MCF 10A (cell line): Measurements from ENCODE around the gene MYADML2. TPM values are rescaled to one million over a fixed set of nuclear protein-coding genes. Genes with fewer than 3 reads are reported as not detected.
A peak's percentile ranks its signal among the peaks of the same experiment; 100 is the strongest.

Source experiments
- BruUV-seq: library from RNA; stranded (reverse); fragments of 400-500 nt; replicated peaks from 2 replicates; lab custom pipeline; 2021; lab: Mats Ljungman, UMichigan
- CTCF ChIA-PET: fragments of 300-600 bp; sonication (Branson Sonifier 250); formaldehyde crosslinking; extraction: SDS; loops from one replicate; lab custom pipeline; 2021; ENCODE audit warnings: antibody characterized with exemption, inconsistent platforms; lab: Yijun Ruan, JAX
- POLR2A ChIA-PET: fragments of 300-600, 350-650 bp; sonication (Branson Sonifier 250); formaldehyde crosslinking; extraction: SDS; loops from one replicate; lab custom pipeline; 2020; ENCODE audit warnings: antibody characterized with exemption, inconsistent platforms; lab: Yijun Ruan, JAX
- DNase-seq: peaks from one replicate; pipeline ENCODE4 v3.0.0-alpha.2; 2018; ENCODE audit not compliant: unreplicated experiment
- H3K27ac Mint-ChIP-seq: one replicate; pipeline ENCODE4 v1.8.0; 2022; ENCODE audit warnings: mild to moderate bottlenecking, low read depth, mixed read lengths; ENCODE audit not compliant: unreplicated experiment
- H3K27me3 Mint-ChIP-seq: one replicate; pipeline ENCODE4 v1.8.0; 2022; ENCODE audit warnings: mixed read lengths; ENCODE audit not compliant: insufficient read depth, unreplicated experiment
- H3K36me3 Mint-ChIP-seq: one replicate; pipeline ENCODE4 v1.8.0; 2022; ENCODE audit warnings: mild to moderate bottlenecking, moderate library complexity, mixed read lengths; ENCODE audit not compliant: insufficient read depth, unreplicated experiment
- H3K4me1 Mint-ChIP-seq: one replicate; pipeline ENCODE4 v1.8.0; 2022; ENCODE audit warnings: mixed read lengths; ENCODE audit not compliant: insufficient read depth, unreplicated experiment
- H3K4me3 Mint-ChIP-seq: one replicate; pipeline ENCODE4 v1.8.0; 2022; ENCODE audit warnings: mild to moderate bottlenecking, moderate library complexity, mixed read lengths; ENCODE audit not compliant: unreplicated experiment
- H3K9me3 Mint-ChIP-seq: one replicate; pipeline ENCODE4 v1.8.0; 2022; ENCODE audit warnings: mixed read lengths; ENCODE audit not compliant: unreplicated experiment
- intact Hi-C: fragments of 100-400 bp; cut with micrococcal nuclease; formaldehyde crosslinking; loops from 2 replicates; pipeline ENCODE4 v1.14.1; 2022
- total RNA-seq: library from RNA; stranded (reverse); gene quantifications from 2 replicates; pipeline ENCODE4 v1.2.3, GENCODE V29; 2022
- TF ChIP-seq, protein P1 (sequence below): fragments of 200-600 bp; IDR thresholded peaks from one replicate; pipeline ENCODE4 v1.8.0; 2022; ENCODE audit warnings: antibody characterized with exemption, mild to moderate bottlenecking; ENCODE audit not compliant: unreplicated experiment

The MYADML2 gene
- total RNA-seq, 1 experiment from 2014 or later, result not detected

DNA sequence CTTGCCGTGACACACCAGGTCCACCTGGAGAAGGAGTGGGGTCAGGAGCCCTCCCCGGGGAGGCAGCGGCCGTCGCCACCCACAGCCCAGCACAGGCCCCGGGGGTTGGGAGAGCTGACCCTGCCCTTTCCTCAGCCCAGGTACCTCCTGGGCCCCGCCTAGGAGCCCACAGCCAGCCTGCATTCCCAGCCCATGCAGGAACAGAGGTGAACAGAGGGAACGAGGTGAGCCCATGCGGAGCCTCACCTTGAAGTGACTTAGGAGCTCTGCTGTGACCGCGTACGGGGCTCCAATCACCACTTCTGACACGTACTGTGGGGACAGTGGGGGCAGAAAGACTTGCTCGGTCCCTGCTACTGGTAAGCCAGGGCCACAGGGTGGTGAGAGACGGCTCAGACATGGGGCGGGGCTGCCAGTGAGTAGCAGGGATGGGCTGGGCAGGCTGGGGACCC, 41.6 kb downstream of the MYADML2 start:
- CTCF ChIA-PET, result no interaction called here
- H3K27me3 Mint-ChIP-seq, result no peaks in the 10 kb centered on the region
- BruUV-seq, result no TSS peak

DNA sequence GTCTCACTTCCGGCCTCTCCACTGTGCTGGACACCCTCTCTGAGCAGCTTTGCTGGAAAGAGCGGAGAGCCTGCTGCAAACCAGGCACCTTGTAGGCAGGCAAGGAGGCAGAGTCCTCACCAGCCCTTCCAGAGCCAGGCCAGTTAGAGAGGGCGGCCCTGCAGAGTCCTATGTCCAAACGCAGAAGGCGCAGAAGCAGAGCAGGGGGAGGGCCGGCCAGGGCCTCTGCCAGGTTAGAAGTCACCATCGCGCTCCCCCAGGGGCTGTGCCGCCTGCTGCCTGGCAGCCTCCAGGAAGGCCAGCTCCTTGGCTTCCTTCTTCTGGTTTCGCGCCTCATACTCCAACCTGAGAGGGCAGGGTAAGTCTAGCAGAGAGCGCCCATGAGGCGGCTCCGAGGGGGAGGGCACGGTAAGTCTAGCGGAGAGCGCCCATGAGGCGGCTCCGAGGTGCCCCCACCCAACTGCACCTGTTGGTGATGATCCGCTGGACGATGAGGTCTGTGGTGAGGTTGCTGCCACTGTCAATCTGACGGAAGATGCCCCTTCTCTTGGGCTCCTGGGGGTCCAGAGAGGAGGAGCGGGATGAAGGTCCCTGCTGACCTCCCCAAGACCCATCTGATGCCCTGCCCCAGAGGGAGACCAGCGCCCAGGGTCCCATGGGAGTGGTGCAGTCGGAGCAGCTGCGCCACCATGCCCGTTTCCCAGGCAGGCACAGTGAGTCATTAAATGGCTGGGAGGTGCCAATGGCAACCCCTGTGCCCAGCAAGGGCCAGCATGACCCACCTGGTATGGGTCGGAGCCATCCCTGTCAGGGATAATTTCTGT, 42.2 kb downstream of the MYADML2 start:
- Mint-ChIP-seq H3K27me3 (no peaks in the 10 kb centered on the region), H3K36me3 (peaks cover 28% of the 10 kb centered on the region), H3K4me1 (peaks cover 7% of the 10 kb centered on the region), H3K27ac (no peak overlapping the region), H3K4me3 (no peak overlapping the region), H3K9me3 (no peaks in the 10 kb centered on the region)
- POLR2A ChIA-PET, result no interaction called here
- no peak for DNase-seq
- TF ChIP-seq, protein P1, sequence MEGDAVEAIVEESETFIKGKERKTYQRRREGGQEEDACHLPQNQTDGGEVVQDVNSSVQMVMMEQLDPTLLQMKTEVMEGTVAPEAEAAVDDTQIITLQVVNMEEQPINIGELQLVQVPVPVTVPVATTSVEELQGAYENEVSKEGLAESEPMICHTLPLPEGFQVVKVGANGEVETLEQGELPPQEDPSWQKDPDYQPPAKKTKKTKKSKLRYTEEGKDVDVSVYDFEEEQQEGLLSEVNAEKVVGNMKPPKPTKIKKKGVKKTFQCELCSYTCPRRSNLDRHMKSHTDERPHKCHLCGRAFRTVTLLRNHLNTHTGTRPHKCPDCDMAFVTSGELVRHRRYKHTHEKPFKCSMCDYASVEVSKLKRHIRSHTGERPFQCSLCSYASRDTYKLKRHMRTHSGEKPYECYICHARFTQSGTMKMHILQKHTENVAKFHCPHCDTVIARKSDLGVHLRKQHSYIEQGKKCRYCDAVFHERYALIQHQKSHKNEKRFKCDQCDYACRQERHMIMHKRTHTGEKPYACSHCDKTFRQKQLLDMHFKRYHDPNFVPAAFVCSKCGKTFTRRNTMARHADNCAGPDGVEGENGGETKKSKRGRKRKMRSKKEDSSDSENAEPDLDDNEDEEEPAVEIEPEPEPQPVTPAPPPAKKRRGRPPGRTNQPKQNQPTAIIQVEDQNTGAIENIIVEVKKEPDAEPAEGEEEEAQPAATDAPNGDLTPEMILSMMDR, result no peak
- intact Hi-C loops, result no loop called here
- no TSS peak for BruUV-seq
- CTCF ChIA-PET, result no interaction called here

More for the DNA sequence above, 41.6 kb downstream of the MYADML2 start:
- Mint-ChIP-seq H3K9me3 (no peaks in the 10 kb centered on the region), H3K4me1 (peaks cover 7% of the 10 kb centered on the region), H3K4me3 (no peak overlapping the region), H3K36me3 (peaks cover 22% of the 10 kb centered on the region), H3K27ac (no peak overlapping the region)
- intact Hi-C loops, result no loop called here
- DNase-seq, result no peak
- TF ChIP-seq, protein P1, result no peak
- POLR2A ChIA-PET, result interaction anchor here (0.6 to 1.2 kb wide), 3 partner anchors 8 to 13 kb away, joined by 3 to 6 read pairs (median 6); no protein-coding TSS in a partner anchor

DNA sequence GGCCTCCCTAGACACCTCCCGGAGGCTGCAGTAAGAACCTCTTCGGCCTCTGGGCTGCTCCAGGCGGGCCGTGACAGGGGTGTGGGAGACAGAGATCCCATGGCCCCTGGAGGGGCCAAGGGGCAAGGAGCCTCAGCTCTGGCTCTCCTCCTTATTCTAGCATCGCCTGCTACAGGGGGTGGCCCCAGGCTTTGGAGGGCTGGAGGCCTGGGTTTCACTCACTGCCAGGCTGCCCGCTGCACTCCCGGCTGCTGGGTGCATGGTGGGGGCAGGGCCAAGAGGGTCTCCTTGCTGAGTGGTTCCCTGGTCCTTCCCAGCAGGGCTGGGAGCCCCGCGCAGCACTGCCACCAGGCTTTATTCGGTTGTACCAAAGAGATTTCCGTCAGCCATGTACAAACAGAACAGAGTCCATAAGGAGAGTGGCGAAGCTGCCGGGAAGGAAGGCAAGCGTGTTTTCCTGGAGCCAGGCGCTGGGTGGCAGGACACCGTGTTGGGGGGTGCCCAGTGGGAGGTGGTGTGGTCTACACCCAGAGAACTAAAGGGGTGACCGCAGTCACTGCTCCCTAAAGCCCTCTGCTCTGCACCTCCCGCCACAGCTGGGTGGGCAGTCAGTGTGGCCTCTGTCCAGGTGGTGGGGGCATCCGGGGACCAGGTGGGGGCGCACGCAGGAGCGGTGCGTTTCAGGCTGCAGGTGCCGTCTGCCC, 43.0 kb downstream of the MYADML2 start:
- Mint-ChIP-seq H3K27ac (no peak overlapping the region), H3K36me3 (peaks cover 28% of the 10 kb centered on the region), H3K4me1 (peaks cover 7% of the 10 kb centered on the region), H3K27me3 (no peaks in the 10 kb centered on the region), H3K9me3 (no peaks in the 10 kb centered on the region), H3K4me3 (no peak overlapping the region)
- TSS peak; percentile 25 for BruUV-seq
- intact Hi-C loops, result no loop called here
- TF ChIP-seq, protein P1, result no peak
- CTCF ChIA-PET, result no interaction called here
- POLR2A ChIA-PET, result no interaction called here
- no peak for DNase-seq

DNA sequence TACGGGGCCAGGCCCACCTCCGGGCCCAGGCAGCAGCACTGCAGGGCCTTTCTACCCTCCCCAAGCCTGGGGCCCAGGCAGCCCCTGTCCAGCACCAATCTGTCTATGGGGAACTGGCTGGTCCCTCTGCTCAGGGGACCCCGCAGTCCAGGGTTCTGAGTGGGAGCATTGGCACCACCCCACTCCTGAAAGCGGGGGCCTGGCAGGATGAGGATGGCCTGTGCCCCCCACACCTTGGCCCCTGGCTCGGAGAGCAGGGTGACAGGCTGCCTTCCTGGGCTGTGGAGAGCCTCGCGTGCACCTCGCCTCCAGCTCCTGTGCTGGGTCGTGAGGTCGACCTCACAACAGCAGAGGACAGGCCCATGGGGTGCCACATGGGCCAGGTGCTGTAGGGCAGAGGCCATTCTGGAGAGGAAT, 43.6 kb downstream of the MYADML2 start:
- intact Hi-C loops, result no loop called here
- Mint-ChIP-seq H3K4me3 (no peak overlapping the region), H3K27ac (no peak overlapping the region), H3K4me1 (peaks cover 11% of the 10 kb centered on the region), H3K9me3 (no peaks in the 10 kb centered on the region), H3K36me3 (peaks cover 30% of the 10 kb centered on the region), H3K27me3 (no peaks in the 10 kb centered on the region)
- POLR2A ChIA-PET, result no interaction called here
- BruUV-seq, result no TSS peak
- TF ChIP-seq, protein P1, result no peak
- CTCF ChIA-PET, result no interaction called here
- no peak for DNase-seq
